Liver (tissue), 9 donors: ENCODE data around the gene DCLRE1A. TPM values are rescaled to one million over a fixed set of nuclear protein-coding genes. Genes with fewer than 3 reads are reported as not detected.

Source experiments
- DNase-seq: peaks from one replicate; pipeline ENCODE4 v3.0.0-alpha.2; 2017; ENCODE audit warnings: low spot score
- H3K27ac ChIP-seq, 2 donors: one replicate each; pipeline ENCODE4 v1.7.0; 2013; ENCODE audit warnings: inconsistent platforms in 2 of 2, low read length in 2 of 2, control low read depth in 1 of 2, low read depth in 1 of 2, mild to moderate bottlenecking in 1 of 2
- H3K27me3 ChIP-seq, 4 donors: one replicate each; pipeline versions ENCODE4 v1.6.1 to v1.7.0; 2013; ENCODE audit warnings: low read length in 3 of 4, inconsistent platforms in 1 of 4, mild to moderate bottlenecking in 1 of 4, moderate library complexity in 1 of 4; ENCODE audit not compliant: control insufficient read depth in 4 of 4, insufficient read depth in 4 of 4
- H3K36me3 ChIP-seq, 4 donors: one replicate each; pipeline versions ENCODE4 v1.6.1 to v1.7.0; 2013; ENCODE audit warnings: low read length in 3 of 4, mild to moderate bottlenecking in 3 of 4, low read depth in 1 of 4, moderate library complexity in 1 of 4; ENCODE audit not compliant: control insufficient read depth in 4 of 4, insufficient read depth in 3 of 4
- H3K4me1 ChIP-seq, 4 donors: one replicate each; pipeline versions ENCODE4 v1.6.1 to v1.7.0; 2013; ENCODE audit warnings: low read length in 3 of 4, mild to moderate bottlenecking in 3 of 4, moderate library complexity in 1 of 4; ENCODE audit not compliant: control insufficient read depth in 4 of 4, insufficient read depth in 4 of 4
- H3K4me3 ChIP-seq, 3 donors: one replicate each; pipeline versions ENCODE4 v1.6.1 to v1.7.0; 2013; ENCODE audit warnings: low read length in 3 of 3, control low read depth in 1 of 3, low read depth in 1 of 3, mild to moderate bottlenecking in 1 of 3
- H3K9ac ChIP-seq, 2 donors: one replicate each; pipeline ENCODE4 v1.7.0; 2013; ENCODE audit warnings: low read length in 2 of 2, mild to moderate bottlenecking in 2 of 2, moderate library complexity in 2 of 2, control low read depth in 1 of 2, low read depth in 1 of 2
- H3K9me3 ChIP-seq, 4 donors: one replicate each; pipeline versions ENCODE4 v1.6.1 to v1.7.0; 2013; ENCODE audit warnings: low read length in 3 of 4; ENCODE audit not compliant: control insufficient read depth in 4 of 4
- EGR1 ChIP-seq, 2 donors: IDR thresholded peaks; 2 replicates each; pipeline ENCODE4 v1.6.1; 2016 to 2018; ENCODE audit warnings: antibody characterized with exemption in 2 of 2, low read depth in 2 of 2
- FOXA1 ChIP-seq: IDR thresholded peaks from 2 replicates; pipeline ENCODE4 v1.6.1; 2016; ENCODE audit warnings: antibody characterized with exemption
- FOXA2 ChIP-seq: IDR thresholded peaks from 2 replicates; pipeline ENCODE4 v1.6.1; 2016; ENCODE audit warnings: antibody characterized with exemption
- GABPA ChIP-seq, 2 donors: IDR thresholded peaks in 1 of 2; conservative IDR thresholded peaks in 1 of 2; 2 replicates each; pipeline ENCODE4 v1.6.1; 2016; ENCODE audit warnings: antibody characterized with exemption in 2 of 2, mild to moderate bottlenecking in 1 of 2, moderate library complexity in 1 of 2
- HNF4A ChIP-seq, 2 donors: conservative IDR thresholded peaks; 2 replicates each; pipeline ENCODE4 v1.6.1; 2016; ENCODE audit warnings: antibody characterized with exemption in 2 of 2, mild to moderate bottlenecking in 2 of 2
- HNF4G ChIP-seq: IDR thresholded peaks from 2 replicates; pipeline ENCODE4 v1.6.1; 2016; ENCODE audit warnings: antibody characterized with exemption
- JUND ChIP-seq, 2 donors: IDR thresholded peaks; 2 replicates each; pipeline ENCODE4 v1.6.1; 2016; ENCODE audit warnings: antibody characterized with exemption in 2 of 2
- NR2F2 ChIP-seq: IDR thresholded peaks from 2 replicates; pipeline ENCODE4 v1.6.1; 2016; ENCODE audit warnings: antibody characterized with exemption
- RAD21 ChIP-seq, 2 donors: IDR thresholded peaks; 2 replicates each; pipeline ENCODE4 v1.6.1; 2016; ENCODE audit warnings: antibody characterized with exemption in 2 of 2, mild to moderate bottlenecking in 2 of 2
- RXRA ChIP-seq, 2 donors: IDR thresholded peaks; 2 replicates each; pipeline ENCODE4 v1.6.1; 2017 to 2018; ENCODE audit warnings: antibody characterized with exemption in 2 of 2, mild to moderate bottlenecking in 1 of 2
- SP1 ChIP-seq: IDR thresholded peaks from 2 replicates; pipeline ENCODE4 v1.6.1; 2018; ENCODE audit warnings: antibody characterized with exemption, mild to moderate bottlenecking
- TAF1 ChIP-seq: conservative IDR thresholded peaks from 2 replicates; pipeline ENCODE4 v1.6.1; 2016; ENCODE audit warnings: antibody characterized with exemption, mild to moderate bottlenecking
- YY1 ChIP-seq: IDR thresholded peaks from 2 replicates; pipeline ENCODE4 v1.6.1; 2016; ENCODE audit warnings: antibody characterized with exemption, mild to moderate bottlenecking
- WGBS: extraction: QIAGEN DNeasy Blood & Tissue Kit; methylation state at CpG from one replicate; pipeline ENCODE4 v1.1.7; 2013; 5-methylcytosine and 5-hydroxymethylcytosine counted together
- polyA plus RNA-seq, 2 donors: library from polyadenylated mRNA; stranded (reverse) in 1 of 2; unstranded in 1 of 2; fragments of 200-250 nt in 1 of 2; fragments of >200 nt in 1 of 2; fragmentation: Nextera tagmentation in 1 of 2; extraction: Ambion mirVana in 1 of 2; gene quantifications; one replicate each; pipeline versions ENCODE4 v1.2.1 to v1.2.3, GENCODE V29; 2013 to 2015
- total RNA-seq, 2 donors: library from RNA; depleted of rRNA; stranded (reverse); fragments of >200 nt; gene quantifications; one replicate each; pipeline ENCODE4 v1.2.3, GENCODE V29; 2014
- TF ChIP-seq, protein P1 (sequence below): IDR thresholded peaks from 2 replicates; pipeline ENCODE4 v1.6.1; 2016; ENCODE audit warnings: antibody characterized with exemption
- TF ChIP-seq, protein P2 (sequence below): IDR thresholded peaks from 2 replicates; pipeline ENCODE4 v1.6.1; 2016; ENCODE audit warnings: antibody characterized with exemption
- TF ChIP-seq, protein P3 (sequence below): fragments of 150-350 bp; IDR thresholded peaks from 2 replicates; pipeline ENCODE4 v1.5.1; 2017; ENCODE audit warnings: improper control_type of control experiment, low read depth, low read length; ENCODE audit not compliant: missing input control
- TF ChIP-seq, protein P4 (sequence below): IDR thresholded peaks from 2 replicates; pipeline ENCODE4 v1.6.1; 2016; ENCODE audit warnings: antibody characterized with exemption, mild to moderate bottlenecking
- TF ChIP-seq, protein P5 (sequence below): IDR thresholded peaks from 2 replicates; pipeline ENCODE4 v1.6.1; 2016; ENCODE audit warnings: antibody characterized with exemption
- donor health status: healthy.
- donor health status: healthy.
- donor health status: healthy.
- donor health status: healthy.
- donor health status: healthy.

The DCLRE1A gene
- total and polyA plus RNA-seq, 4 donors: 1.9 to 11.3 (median 6.4) TPM

DNA sequence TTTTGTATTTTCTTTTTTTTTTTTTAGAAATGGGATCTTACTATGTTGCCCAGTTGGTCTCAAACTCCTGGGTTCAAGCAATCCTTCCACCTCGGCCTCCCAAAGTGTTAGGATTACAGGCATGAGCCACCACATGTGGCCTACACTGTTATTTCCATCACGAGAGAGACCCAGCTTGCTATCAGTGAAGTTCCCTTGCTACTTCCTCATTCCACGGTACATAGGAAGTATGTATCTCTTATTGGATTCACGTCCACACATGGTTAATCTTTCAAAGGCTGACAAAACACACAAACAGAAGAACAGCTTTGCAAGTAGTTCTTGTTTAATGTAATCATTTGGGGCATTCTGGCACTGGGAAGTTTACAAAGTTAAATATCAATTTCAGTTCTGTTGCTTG lies 50.9 kb downstream of the DCLRE1A start:
- no peaks in the 10 kb centered on the region for H3K27me3 ChIP-seq
- no peak for DNase-seq
- no peaks in the 10 kb centered on the region for H3K9me3 ChIP-seq
- WGBS: 62% methylated on average over 4 of the region's 4 CpGs
- TF ChIP-seq FOXA2 (no peak), HNF4G (no peak)
- TF ChIP-seq, protein P1, sequence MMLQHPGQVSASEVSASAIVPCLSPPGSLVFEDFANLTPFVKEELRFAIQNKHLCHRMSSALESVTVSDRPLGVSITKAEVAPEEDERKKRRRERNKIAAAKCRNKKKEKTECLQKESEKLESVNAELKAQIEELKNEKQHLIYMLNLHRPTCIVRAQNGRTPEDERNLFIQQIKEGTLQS: no peak
- TF ChIP-seq, protein P2, sequence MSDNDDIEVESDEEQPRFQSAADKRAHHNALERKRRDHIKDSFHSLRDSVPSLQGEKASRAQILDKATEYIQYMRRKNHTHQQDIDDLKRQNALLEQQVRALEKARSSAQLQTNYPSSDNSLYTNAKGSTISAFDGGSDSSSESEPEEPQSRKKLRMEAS: no peak
- H3K9ac ChIP-seq: no peak overlapping the region
- no peak overlapping the region for H3K27ac ChIP-seq
- H3K36me3 ChIP-seq: no peaks in the 10 kb centered on the region
- H3K4me3 ChIP-seq: no peak overlapping the region
- no peaks in the 10 kb centered on the region for H3K4me1 ChIP-seq

DNA sequence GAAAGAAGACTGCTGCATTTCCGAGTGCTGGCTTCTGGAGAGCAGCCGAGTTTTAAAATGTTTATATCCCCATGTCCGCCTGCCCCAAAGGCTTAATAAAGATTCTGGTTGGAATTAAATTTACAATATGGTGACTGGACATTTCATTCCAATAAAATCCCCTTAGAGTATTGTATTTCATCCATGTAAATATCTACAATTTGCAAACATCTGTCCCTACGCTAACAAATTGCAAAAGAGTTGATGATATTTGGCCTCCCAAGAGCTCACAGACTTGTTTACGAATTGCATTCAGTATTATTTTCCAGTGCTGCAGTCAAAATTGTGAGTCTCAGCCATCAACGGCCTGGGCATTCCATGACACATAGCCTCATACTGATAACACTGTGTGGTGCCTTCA lies 52.3 kb downstream of the DCLRE1A start:
- no peak for DNase-seq
- Histone ChIP-seq H3K27ac (no peak overlapping the region), H3K36me3 (no peaks in the 10 kb centered on the region), H3K4me1 (no peaks in the 10 kb centered on the region), H3K9ac (no peak overlapping the region), H3K27me3 (no peaks in the 10 kb centered on the region), H3K4me3 (no peak overlapping the region), H3K9me3 (no peaks in the 10 kb centered on the region)
- no peak for TF ChIP-seq YY1
- TF ChIP-seq SP1: no peak
- TF ChIP-seq, protein P3, sequence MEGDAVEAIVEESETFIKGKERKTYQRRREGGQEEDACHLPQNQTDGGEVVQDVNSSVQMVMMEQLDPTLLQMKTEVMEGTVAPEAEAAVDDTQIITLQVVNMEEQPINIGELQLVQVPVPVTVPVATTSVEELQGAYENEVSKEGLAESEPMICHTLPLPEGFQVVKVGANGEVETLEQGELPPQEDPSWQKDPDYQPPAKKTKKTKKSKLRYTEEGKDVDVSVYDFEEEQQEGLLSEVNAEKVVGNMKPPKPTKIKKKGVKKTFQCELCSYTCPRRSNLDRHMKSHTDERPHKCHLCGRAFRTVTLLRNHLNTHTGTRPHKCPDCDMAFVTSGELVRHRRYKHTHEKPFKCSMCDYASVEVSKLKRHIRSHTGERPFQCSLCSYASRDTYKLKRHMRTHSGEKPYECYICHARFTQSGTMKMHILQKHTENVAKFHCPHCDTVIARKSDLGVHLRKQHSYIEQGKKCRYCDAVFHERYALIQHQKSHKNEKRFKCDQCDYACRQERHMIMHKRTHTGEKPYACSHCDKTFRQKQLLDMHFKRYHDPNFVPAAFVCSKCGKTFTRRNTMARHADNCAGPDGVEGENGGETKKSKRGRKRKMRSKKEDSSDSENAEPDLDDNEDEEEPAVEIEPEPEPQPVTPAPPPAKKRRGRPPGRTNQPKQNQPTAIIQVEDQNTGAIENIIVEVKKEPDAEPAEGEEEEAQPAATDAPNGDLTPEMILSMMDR: no peak
- TF ChIP-seq, protein P4, sequence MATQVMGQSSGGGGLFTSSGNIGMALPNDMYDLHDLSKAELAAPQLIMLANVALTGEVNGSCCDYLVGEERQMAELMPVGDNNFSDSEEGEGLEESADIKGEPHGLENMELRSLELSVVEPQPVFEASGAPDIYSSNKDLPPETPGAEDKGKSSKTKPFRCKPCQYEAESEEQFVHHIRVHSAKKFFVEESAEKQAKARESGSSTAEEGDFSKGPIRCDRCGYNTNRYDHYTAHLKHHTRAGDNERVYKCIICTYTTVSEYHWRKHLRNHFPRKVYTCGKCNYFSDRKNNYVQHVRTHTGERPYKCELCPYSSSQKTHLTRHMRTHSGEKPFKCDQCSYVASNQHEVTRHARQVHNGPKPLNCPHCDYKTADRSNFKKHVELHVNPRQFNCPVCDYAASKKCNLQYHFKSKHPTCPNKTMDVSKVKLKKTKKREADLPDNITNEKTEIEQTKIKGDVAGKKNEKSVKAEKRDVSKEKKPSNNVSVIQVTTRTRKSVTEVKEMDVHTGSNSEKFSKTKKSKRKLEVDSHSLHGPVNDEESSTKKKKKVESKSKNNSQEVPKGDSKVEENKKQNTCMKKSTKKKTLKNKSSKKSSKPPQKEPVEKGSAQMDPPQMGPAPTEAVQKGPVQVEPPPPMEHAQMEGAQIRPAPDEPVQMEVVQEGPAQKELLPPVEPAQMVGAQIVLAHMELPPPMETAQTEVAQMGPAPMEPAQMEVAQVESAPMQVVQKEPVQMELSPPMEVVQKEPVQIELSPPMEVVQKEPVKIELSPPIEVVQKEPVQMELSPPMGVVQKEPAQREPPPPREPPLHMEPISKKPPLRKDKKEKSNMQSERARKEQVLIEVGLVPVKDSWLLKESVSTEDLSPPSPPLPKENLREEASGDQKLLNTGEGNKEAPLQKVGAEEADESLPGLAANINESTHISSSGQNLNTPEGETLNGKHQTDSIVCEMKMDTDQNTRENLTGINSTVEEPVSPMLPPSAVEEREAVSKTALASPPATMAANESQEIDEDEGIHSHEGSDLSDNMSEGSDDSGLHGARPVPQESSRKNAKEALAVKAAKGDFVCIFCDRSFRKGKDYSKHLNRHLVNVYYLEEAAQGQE: no peak
- no peak for TF ChIP-seq TAF1
- TF ChIP-seq GABPA (IDR thresholded peaks at IDR 0.05 in 1 of 2, conservative IDR thresholded peaks at IDR 0.05 in 1 of 2): no peak
- no peak for TF ChIP-seq NR2F2
- no peak for TF ChIP-seq HNF4G
- TF ChIP-seq, protein P1: no peak
- no peak for TF ChIP-seq FOXA2
- TF ChIP-seq, protein P5, sequence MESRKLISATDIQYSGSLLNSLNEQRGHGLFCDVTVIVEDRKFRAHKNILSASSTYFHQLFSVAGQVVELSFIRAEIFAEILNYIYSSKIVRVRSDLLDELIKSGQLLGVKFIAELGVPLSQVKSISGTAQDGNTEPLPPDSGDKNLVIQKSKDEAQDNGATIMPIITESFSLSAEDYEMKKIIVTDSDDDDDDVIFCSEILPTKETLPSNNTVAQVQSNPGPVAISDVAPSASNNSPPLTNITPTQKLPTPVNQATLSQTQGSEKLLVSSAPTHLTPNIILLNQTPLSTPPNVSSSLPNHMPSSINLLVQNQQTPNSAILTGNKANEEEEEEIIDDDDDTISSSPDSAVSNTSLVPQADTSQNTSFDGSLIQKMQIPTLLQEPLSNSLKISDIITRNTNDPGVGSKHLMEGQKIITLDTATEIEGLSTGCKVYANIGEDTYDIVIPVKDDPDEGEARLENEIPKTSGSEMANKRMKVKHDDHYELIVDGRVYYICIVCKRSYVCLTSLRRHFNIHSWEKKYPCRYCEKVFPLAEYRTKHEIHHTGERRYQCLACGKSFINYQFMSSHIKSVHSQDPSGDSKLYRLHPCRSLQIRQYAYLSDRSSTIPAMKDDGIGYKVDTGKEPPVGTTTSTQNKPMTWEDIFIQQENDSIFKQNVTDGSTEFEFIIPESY: no peak
- no peak for TF ChIP-seq RXRA (IDR thresholded peaks at IDR 0.05)
- TF ChIP-seq RAD21 (IDR thresholded peaks at IDR 0.05): no peak
- no peak for TF ChIP-seq HNF4A (conservative IDR thresholded peaks at IDR 0.05)
- no peak for TF ChIP-seq EGR1 (IDR thresholded peaks at IDR 0.05; ENCODE audit: low read depth in 2 of 2)
- TF ChIP-seq, protein P2: no peak
- TF ChIP-seq FOXA1: no peak
- no peak for TF ChIP-seq JUND (IDR thresholded peaks at IDR 0.05)
- WGBS: 90% methylated on average over 6 of the region's 6 CpGs
